Heart left ventricle (tissue), 16 donors: ENCODE results near the gene SLX9. TPM values are rescaled to one million over a fixed set of nuclear protein-coding genes. Genes with fewer than 3 reads are reported as not detected.

Experiments
- ATAC-seq, 4 donors: fragments of 200-7000 bp; cut with Tn5 transposase; one replicate each; pipeline ENCODE4 v1.9.1; 2020 to 2022; ENCODE audit warnings: moderate library complexity in 4 of 4, mild to moderate bottlenecking in 3 of 4, moderate number of reproducible peaks in 1 of 4
- DNase-seq, 5 donors: peaks; one replicate each; pipeline ENCODE4 v3.0.0-alpha.2; 2020
- H3K27ac ChIP-seq, 12 donors: fragments of 200-600 bp; sonication (generic) in 4 of 12; one replicate each; pipeline versions ENCODE4 v1.5.0 to v1.8.0; 2016 to 2022; ENCODE audit warnings: mild to moderate bottlenecking in 2 of 12
- H3K27me3 ChIP-seq, 9 donors: fragments of 200-600 bp; sonication (generic) in 2 of 9; one replicate each; pipeline versions ENCODE4 v1.5.1 to v1.8.0; 2016 to 2022; ENCODE audit warnings: mild to moderate bottlenecking in 3 of 9
- H3K36me3 ChIP-seq, 9 donors: fragments of 200-600 bp; sonication (generic) in 2 of 9; one replicate each; pipeline versions ENCODE4 v1.5.0 to v1.8.0; 2018 to 2022; ENCODE audit warnings: mild to moderate bottlenecking in 2 of 9
- H3K4me1 ChIP-seq, 12 donors: fragments of 200-600 bp; sonication (generic) in 4 of 12; one replicate each; pipeline versions ENCODE4 v1.5.0 to v1.8.0; 2016 to 2022; ENCODE audit warnings: mild to moderate bottlenecking in 3 of 12
- H3K4me3 ChIP-seq, 12 donors: fragments of 200-600 bp; sonication (generic) in 4 of 12; one replicate each; pipeline versions ENCODE4 v1.5.0 to v1.8.0; 2017 to 2022; ENCODE audit warnings: mild to moderate bottlenecking in 9 of 12, moderate library complexity in 4 of 12
- H3K9me3 ChIP-seq, 12 donors: fragments of 200-600 bp; sonication (generic) in 4 of 12; one replicate each; pipeline versions ENCODE4 v1.5.0 to v1.8.0; 2016 to 2022; ENCODE audit warnings: mild to moderate bottlenecking in 1 of 12
- CTCF ChIP-seq, 12 donors: fragments of 200-600 bp; sonication (generic) in 4 of 12; IDR thresholded peaks; one replicate each; pipeline versions ENCODE4 v1.5.0 to v1.8.0; 2018 to 2022; ENCODE audit warnings: antibody characterized with exemption in 12 of 12, mild to moderate bottlenecking in 5 of 12
- POLR2A ChIP-seq, 2 donors: fragments of 450-650 bp; IDR thresholded peaks; one replicate each; pipeline ENCODE4 v1.6.1; 2017; ENCODE audit warnings: antibody characterized with exemption in 2 of 2, mild to moderate bottlenecking in 2 of 2, moderate library complexity in 2 of 2
- WGBS, 4 donors: extraction: QIAGEN DNeasy Blood & Tissue Kit in 2 of 4; methylation state at CpG; one replicate each; pipeline versions ENCODE4 v1.1.5 to v1.1.7; 2013 to 2018; 5-methylcytosine and 5-hydroxymethylcytosine counted together
- intact Hi-C, 10 donors: fragments of 100-400 bp; cut with DNase I; formaldehyde crosslinking; loops; one replicate each; pipeline versions ENCODE4 v1.11.1 to v1.14.2; 2022
- polyA plus RNA-seq, 2 donors: library from polyadenylated mRNA; stranded (reverse); fragments of 200-250 nt; gene quantifications; one replicate each; pipeline ENCODE4 v1.2.3, GENCODE V29; 2013
- total RNA-seq, 9 donors: library from RNA; depleted of rRNA in 2 of 9; stranded (reverse); fragments of >200 nt in 2 of 9; fragmentation: NEBNext Ultra II Directional in 3 of 9; extraction: Animal tissue kit (Norgen Biotek cat#: 25700) in 3 of 9; gene quantifications; one replicate each; pipeline versions ENCODE4 v1.1.0 to v1.2.4, GENCODE V29; 2016 to 2023
- donor health status: ischemic (EF 13 %, LVEDD 7.1; RV severe dilation, severe dysfunction).
- donor health status: healthy with polysubstance abuse.
- donor health status: DM: no; HTN: yes; CAD: no.
- donor health status: DM: no; HTN: no; CAD: no.
- donor health status: ischemic (EF 25% LVEDD 6.9; RV normal size, moderate dysfunction).
- donor health status: ischemic (EF 25% LVEDD 5.7; RV mildly dilated, moderate dysfunction).
- donor health status: healthy.
- donor health status: DM: yes; HTN: yes; CAD: no.
- donor health status: ischemic (EF 35%, LVEDD 5.7; RV mildly dilated, moderate dysfunction).
- donor health status: nonischemic (EF 11% LVEDD 7.7; RV severe dilation, severe dysfunction).
- donor health status: DM: yes; HTN: yes; CAD: no.
- donor health status: PGD.
- donor health status: ischemic (EF 29% LVEDD 5.4; RV normal size, mild dysfunction).
- donor health status: nonischemic (EF 23%, LVEDD 6.1; RV moderate dilation, normal function).

Gene SLX9
- total and polyA plus RNA-seq, 11 donors: 38.5 to 77.8 (median 49.1) TPM

GRCh38 chr21:45011426-45011825 lies 71.6 kb downstream of the SLX9 start:
- TF ChIP-seq POLR2A (IDR thresholded peaks at IDR 0.05) (no peak), CTCF (IDR thresholded peaks at IDR 0.05) (no peak)
- Histone ChIP-seq H3K36me3 (no peaks in the 10 kb centered on the region), H3K9me3 (peaks cover 0 to under 1% (median 0%) of the 10 kb centered on the region in 12 donors), H3K27ac (no peak overlapping the region), H3K27me3 (peaks cover 0 to 2% (median 0%) of the 10 kb centered on the region in 9 donors), H3K4me3 (no peak overlapping the region), H3K4me1 (peaks cover 0 to 17% (median 8%) of the 10 kb centered on the region in 12 donors)
- DNase-seq (peak in 1 of 5 donors; percentile 17), ATAC-seq (no peak)
- WGBS, 4 donors: 94 to 97% (median 95%) methylated on average over 12 to 18 of the region's 18 CpGs
- intact Hi-C loops: loop anchor here in 1 of 10 donors (10.0 kb wide), 1 partner anchor 63 kb away; the partner anchor contains the start of gene ADARB1

- Histone ChIP-seq H3K36me3 (no peaks in the 10 kb centered on the region), H3K9me3 (no peaks in the 10 kb centered on the region), H3K4me1 (peaks cover 0 to 19% (median 9%) of the 10 kb centered on the region in 12 donors), H3K27me3 (peaks cover 0 to 7% (median 0%) of the 10 kb centered on the region in 9 donors), H3K27ac (peak overlapping the region in 1 of 12 donors; percentile 33), H3K4me3 (no peak overlapping the region)
- intact Hi-C loops: loop anchor here in 1 of 10 donors (10.0 kb wide), 1 partner anchor 63 kb away; the partner anchor contains the start of gene ADARB1
- ATAC-seq (peak; percentile 37 to 66 (median 50)), DNase-seq (peak in 3 of 5 donors; percentile 37 to 62 (median 56))
- TF ChIP-seq CTCF (IDR thresholded peaks at IDR 0.05) (peak in 2 of 12 donors; percentile 26 to 28), POLR2A (IDR thresholded peaks at IDR 0.05) (no peak)
- 37 to 58% (median 48%) methylated on average over 20 to 30 of the region's 30 CpGs for WGBS, 4 donors
Measured at GRCh38 chr21:45011911-45012661, 72.3 kb downstream of the SLX9 start.

GRCh38 chr21:45012662-45013259 lies 72.9 kb downstream of the SLX9 start:
- TF ChIP-seq CTCF (IDR thresholded peaks at IDR 0.05) (no peak), POLR2A (IDR thresholded peaks at IDR 0.05) (no peak)
- ATAC-seq (peak in 1 of 4 donors; percentile 5), DNase-seq (peak in 3 of 5 donors; percentile 9 to 54 (median 33))
- Histone ChIP-seq H3K9me3 (no peaks in the 10 kb centered on the region), H3K27ac (peak overlapping the region in 1 of 12 donors; percentile 33), H3K36me3 (no peaks in the 10 kb centered on the region), H3K4me1 (peaks cover 0 to 19% (median 9%) of the 10 kb centered on the region in 12 donors), H3K27me3 (peaks cover 0 to 12% (median 0%) of the 10 kb centered on the region in 9 donors), H3K4me3 (no peak overlapping the region)
- intact Hi-C loops: loop anchor here in 1 of 10 donors (10.0 kb wide), 1 partner anchor 62 kb away; the partner anchor contains the start of gene ADARB1
- WGBS, 4 donors: 70 to 88% (median 81%) methylated on average over 10 of the region's 10 CpGs
